Measurements from ENCODE around the gene CSAG2. TPM values are rescaled to one million over a fixed set of nuclear protein-coding genes. Genes with fewer than 3 reads are reported as not detected.
"Not testable (repeated sequence)": the region's sequence is repeated elsewhere in the genome, so short reads cannot be mapped to it uniquely, and the experiment has no call there.

Gene CSAG2, protein sequence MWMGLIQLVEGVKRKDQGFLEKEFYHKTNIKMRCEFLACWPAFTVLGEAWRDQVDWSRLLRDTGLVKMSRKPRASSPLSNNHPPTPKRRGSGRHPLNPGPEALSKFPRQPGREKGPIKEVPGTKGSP
- not detected for polyA plus RNA-seq (2013, experiment 1 of 2; ENCODE audit: insufficient read length)
- not detected for polyA plus RNA-seq (2013, experiment 2 of 2; ENCODE audit: insufficient read length)

DNA sequence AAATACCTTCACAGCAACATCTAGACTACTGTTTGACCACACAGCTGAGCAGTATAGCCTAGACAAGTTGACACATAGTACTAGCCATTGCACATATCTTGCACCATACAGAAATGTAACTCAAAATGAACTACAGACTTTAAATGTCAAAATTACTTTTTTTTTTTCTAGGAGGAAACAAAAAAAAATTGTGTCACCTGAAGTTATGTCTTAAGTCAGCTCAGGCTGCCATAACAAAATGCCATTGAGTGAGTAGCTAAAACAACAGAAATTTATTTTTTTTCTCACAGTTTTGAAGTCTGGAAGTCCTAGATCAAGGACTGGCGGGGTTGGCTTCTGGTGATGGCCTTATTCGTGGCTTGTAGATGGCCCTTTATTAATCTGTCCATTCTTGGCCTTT lies at the start of gene CSAG2:
Gene CSAG2, minus strand, starts transcription at position 101 of the 400 bp plus-strand sequence. CDS start 161 bp downstream, outside the sequence.
- not testable (repeated sequence) for DNase-seq

DNA sequence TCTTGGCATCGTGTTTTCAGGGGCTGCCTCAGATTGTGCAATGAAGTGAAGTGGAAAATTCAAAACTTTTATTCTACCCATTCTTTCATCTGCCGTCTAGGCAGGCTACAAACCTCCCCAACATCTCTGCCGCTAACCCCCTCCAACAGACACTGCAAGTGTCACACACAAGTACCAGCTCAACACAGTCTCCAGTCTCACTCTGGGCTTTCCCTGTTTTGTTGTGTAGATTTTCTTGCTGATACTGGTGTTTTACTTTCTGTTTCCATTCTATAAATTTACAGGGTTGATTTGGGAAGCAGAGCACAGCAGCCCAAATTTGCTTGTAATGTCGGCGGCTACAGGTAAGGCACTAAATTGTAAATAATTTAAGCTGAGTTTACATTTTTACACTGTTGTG lies 45.8 kb upstream of the CSAG2 start:
- DNase-seq, result not testable (repeated sequence)

DNA sequence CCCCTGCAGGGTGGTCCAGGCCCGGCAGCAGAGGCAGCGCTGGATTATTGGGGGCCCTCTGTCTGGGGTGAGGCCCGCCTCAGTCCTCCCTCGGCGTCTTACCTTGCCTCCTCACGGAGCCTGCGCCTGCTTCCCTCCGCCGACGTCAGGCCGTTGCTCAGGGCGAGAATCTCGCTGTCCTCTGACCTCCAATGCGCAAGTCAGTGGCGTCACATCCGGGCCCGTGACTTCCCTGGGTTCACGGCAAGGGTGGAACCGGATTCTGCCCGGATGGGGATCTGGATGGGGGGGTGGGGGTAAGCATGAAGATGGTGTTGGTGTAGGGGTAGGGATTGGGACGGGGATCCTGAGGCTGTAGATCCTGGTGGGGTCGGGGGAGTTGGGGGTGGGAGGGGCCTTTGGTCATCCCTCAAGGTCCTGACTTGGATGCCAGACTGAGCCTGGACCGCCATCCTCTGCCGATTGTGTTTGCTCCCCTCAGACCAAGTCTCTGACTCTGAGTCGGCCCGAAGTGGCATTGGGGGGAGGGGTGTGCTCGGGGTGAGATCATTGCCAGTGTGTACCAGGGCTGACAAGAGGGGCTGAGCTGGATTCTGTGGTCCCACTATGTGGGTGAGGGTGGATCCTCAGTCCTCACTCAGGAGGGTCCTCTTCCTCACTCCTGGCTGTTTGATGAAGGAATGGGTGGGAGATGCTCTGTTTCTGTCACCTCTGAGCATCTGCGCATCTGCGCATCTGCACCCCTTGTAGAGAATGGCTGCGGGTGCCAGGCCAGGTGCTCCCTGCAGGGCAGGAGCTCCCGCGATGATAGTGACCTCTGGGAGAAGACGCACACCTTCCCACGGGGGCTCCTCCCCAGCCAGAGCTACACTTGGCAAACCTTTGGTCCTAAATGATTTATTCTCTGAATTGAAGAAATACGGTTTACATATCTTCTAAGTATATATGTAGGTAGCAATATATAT lies 44.9 kb upstream of the CSAG2 start, which contains the start of gene MAGEA2:
Gene MAGEA2, minus strand, starts transcription at position 157 of the 965 bp plus-strand sequence. CDS start 2,479 bp downstream, outside the sequence.
- not testable (repeated sequence) for DNase-seq

DNA sequence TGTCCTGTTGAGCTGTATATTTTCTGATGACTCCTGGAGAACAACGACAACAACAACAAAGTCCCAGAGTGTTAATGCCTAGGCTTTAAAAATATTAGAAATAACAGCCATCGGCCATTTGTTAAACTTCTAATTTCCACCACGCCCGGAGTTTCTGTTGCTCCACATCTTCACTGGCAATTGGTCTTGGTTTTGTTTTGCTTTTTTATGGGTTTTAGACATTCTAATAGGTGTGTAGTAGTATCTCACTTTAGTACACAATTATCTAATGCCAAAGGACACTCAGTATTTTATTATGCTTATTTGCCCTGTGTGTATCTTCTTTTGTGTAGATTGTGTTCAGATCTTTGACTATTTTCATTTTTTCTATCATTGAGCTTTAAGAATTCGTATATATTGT lies 29.5 kb upstream of the CSAG2 start:
- no peak for DNase-seq

DNA sequence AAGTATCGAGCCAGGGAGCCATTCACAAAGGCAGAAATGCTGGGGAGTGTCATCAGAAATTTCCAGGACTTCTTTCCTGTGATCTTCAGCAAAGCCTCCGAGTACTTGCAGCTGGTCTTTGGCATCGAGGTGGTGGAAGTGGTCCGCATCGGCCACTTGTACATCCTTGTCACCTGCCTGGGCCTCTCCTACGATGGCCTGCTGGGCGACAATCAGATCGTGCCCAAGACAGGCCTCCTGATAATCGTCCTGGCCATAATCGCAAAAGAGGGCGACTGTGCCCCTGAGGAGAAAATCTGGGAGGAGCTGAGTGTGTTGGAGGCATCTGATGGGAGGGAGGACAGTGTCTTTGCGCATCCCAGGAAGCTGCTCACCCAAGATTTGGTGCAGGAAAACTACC lies 27.5 kb upstream of the CSAG2 start:
- not testable (repeated sequence) for DNase-seq

DNA sequence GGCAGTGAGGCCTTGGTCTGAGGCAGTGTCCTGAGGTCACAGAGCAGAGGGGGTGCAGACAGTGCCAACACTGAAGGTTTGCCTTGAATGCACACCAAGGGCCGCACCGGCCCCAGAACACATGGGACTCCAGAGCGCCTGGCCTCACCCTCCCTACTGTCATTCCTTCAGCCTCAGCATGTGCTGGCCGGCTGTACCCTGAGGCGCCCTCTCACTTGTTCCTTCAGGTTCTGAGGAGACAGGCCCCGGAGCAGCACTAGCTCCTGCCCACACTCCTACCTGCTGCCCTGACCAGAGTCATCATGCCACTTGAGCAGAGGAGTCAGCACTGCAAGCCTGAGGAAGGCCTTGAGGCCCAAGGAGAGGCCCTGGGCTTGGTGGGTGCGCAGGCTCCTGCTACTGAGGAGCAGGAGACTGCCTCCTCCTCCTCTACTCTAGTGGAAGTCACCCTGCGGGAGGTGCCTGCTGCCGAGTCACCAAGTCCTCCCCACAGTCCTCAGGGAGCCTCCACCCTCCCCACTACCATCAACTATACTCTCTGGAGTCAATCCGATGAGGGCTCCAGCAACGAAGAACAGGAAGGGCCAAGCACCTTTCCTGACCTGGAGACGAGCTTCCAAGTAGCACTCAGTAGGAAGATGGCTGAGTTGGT lies 26.9 kb upstream of the CSAG2 start:
- no peak for DNase-seq

DNA sequence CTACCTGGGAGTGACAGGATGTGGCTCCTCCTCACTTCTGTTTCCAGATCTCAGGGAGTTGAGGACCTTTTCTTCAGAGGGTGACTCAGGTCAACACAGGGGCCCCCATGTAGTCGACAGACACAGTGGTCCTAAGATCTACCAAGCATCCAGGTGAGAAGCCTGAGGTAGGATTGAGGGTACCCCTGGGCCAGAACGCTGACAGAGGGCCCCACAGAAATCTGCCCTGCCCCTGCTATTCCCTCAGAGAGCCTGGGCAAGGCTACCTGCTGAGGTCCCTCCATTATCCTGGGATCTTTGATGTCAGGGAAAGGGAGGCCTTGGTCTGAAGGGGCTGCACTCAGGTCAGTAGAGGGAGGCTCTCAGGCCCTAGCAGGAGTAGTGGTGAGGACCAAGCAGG lies 26.0 kb upstream of the CSAG2 start:
- no peak for DNase-seq

DNA sequence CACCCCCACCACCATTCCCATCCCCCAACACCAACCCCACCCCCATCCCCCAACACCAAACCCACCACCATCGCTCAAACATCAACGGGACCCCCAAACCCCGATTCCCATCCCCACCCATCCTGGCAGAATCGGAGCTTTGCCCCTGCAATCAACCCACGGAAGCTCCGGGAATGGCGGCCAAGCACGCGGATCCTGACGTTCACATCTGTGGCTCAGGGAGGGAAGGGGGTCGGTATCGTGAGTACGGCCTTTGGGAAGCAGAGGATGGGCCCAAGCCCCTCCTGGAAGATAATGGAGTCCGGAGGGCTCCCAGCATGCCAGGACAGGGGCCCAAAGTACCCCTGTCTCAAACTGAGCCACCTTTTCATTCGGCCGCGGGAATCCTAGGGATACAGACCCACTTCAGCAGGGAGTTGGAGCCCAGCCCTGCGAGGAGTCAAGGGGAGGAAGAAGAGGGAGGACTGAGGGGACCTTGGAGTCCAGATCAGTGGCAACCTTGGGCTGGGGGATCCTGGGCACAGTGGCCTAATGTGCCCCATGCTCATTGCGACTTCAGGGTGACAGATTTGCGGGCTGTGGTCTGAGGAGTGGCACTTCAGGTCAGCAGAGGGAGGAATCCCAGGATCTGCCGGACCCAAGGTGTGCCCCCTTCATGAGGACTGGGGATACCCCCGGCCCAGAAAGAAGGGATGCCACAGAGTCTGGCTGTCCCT lies 25.2 kb upstream of the CSAG2 start:
- DNase-seq, result not testable (repeated sequence)

DNA sequence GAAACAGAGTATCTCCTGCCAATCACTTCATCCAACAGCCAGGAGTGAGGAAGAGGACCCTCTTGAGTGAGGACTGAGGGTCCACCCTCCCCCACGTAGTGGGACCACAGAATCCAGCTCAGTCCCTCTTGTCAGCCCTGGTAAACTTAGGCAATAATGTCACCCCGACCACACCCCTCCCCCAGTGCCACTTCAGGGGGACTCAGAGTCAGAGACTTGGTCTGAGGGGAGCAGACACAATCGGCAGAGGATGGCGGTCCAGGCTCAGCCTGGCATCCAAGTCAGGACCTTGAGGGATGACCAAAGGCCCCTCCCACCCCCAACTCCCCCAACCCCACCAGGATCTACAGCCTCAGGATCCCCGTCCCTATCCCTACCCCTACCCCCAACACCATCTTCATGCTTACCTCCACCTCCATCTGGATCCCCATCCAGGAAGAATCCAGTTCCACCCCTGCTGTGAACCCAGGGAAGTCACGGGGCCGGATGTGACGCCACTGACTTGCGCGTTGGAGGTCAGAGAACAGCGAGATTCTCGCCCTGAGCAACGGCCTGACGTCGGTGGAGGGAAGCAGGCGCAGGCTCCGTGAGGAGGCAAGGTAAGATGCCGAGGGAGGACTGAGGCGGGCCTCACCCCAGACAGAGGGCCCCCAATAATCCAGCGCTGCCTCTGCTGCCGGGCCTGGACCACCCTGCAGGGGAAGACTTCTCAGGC lies 24.3 kb upstream of the CSAG2 start, which contains the start of the genes CSAG1 and MAGEA12:
Gene CSAG1, minus strand, starts transcription at position 461 of the 715 bp plus-strand sequence. CDS start 1,261 bp downstream, outside the sequence.
Gene MAGEA12, plus strand, starts transcription at position 497 of the 715 bp plus-strand sequence. CDS start 2,405 bp downstream, outside the sequence.
- no peak for DNase-seq

DNA sequence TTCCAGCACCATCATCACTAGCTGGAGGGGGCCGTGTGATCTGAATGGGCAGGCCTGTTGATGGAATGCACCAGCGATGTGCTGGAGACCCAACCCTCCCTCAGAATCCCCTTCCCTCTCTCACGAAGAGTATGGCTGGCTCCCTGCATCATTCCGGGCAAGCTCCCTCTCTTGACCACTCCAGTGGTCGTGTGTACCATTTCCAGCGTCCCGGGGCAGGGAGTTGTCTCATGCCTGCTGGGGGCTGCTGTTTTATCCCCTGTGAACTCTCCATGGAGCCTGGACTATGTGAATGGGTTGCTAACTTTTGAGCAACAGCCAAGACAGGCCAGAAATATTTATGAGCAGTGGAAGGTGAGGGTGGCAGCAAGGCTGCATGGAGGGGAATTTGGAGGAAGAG lies 16.3 kb upstream of the CSAG2 start:
- no peak for DNase-seq

DNA sequence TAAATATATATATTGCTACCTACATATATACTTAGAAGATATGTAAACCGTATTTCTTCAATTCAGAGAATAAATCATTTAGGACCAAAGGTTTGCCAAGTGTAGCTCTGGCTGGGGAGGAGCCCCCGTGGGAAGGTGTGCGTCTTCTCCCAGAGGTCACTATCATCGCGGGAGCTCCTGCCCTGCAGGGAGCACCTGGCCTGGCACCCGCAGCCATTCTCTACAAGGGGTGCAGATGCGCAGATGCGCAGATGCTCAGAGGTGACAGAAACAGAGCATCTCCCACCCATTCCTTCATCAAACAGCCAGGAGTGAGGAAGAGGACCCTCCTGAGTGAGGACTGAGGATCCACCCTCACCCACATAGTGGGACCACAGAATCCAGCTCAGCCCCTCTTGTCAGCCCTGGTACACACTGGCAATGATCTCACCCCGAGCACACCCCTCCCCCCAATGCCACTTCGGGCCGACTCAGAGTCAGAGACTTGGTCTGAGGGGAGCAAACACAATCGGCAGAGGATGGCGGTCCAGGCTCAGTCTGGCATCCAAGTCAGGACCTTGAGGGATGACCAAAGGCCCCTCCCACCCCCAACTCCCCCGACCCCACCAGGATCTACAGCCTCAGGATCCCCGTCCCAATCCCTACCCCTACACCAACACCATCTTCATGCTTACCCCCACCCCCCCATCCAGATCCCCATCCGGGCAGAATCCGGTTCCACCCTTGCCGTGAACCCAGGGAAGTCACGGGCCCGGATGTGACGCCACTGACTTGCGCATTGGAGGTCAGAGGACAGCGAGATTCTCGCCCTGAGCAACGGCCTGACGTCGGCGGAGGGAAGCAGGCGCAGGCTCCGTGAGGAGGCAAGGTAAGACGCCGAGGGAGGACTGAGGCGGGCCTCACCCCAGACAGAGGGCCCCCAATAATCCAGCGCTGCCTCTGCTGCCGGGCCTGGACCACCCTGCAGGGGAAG lies 5.0 kb upstream of the CSAG2 start, which contains the start of gene MAGEA2B:
Gene MAGEA2B, plus strand, starts transcription at position 814 of the 973 bp plus-strand sequence. CDS start 2,479 bp downstream, outside the sequence.
- not testable (repeated sequence) for DNase-seq

DNA sequence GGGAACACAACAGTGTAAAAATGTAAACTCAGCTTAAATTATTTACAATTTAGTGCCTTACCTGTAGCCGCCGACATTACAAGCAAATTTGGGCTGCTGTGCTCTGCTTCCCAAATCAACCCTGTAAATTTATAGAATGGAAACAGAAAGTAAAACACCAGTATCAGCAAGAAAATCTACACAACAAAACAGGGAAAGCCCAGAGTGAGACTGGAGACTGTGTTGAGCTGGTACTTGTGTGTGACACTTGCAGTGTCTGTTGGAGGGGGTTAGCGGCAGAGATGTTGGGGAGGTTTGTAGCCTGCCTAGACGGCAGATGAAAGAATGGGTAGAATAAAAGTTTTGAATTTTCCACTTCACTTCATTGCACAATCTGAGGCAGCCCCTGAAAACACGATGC lies 4.1 kb upstream of the CSAG2 start:
- DNase-seq, result not testable (repeated sequence)

DNA sequence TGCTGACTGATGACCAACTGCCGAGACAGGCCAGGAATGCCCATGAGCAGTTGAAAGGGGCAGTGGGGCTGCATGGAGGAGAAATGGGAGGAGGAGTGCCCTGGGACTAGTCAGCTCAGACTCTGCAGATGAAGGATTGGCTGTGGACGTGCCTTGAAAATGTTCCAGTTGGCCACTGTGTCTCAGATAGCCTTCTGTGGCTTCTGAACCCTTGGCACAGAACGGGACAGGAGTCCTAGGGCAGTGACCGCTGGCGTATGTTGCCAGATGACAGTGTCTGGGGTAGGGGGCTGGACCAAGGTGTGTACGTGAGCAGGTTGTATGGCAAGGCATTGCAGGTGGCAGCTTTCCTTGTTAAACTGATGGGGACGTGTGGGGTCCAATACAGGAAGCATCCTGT lies 2.6 kb downstream of the CSAG2 start:
- DNase-seq, result not testable (repeated sequence)

DNA sequence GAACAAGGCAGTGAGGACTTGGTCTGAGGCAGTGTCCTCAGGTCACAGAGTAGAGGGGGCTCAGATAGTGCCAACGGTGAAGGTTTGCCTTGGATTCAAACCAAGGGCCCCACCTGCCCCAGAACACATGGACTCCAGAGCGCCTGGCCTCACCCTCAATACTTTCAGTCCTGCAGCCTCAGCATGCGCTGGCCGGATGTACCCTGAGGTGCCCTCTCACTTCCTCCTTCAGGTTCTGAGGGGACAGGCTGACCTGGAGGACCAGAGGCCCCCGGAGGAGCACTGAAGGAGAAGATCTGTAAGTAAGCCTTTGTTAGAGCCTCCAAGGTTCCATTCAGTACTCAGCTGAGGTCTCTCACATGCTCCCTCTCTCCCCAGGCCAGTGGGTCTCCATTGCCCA lies 8.7 kb downstream of the CSAG2 start:
- DNase-seq, result not testable (repeated sequence)

DNA sequence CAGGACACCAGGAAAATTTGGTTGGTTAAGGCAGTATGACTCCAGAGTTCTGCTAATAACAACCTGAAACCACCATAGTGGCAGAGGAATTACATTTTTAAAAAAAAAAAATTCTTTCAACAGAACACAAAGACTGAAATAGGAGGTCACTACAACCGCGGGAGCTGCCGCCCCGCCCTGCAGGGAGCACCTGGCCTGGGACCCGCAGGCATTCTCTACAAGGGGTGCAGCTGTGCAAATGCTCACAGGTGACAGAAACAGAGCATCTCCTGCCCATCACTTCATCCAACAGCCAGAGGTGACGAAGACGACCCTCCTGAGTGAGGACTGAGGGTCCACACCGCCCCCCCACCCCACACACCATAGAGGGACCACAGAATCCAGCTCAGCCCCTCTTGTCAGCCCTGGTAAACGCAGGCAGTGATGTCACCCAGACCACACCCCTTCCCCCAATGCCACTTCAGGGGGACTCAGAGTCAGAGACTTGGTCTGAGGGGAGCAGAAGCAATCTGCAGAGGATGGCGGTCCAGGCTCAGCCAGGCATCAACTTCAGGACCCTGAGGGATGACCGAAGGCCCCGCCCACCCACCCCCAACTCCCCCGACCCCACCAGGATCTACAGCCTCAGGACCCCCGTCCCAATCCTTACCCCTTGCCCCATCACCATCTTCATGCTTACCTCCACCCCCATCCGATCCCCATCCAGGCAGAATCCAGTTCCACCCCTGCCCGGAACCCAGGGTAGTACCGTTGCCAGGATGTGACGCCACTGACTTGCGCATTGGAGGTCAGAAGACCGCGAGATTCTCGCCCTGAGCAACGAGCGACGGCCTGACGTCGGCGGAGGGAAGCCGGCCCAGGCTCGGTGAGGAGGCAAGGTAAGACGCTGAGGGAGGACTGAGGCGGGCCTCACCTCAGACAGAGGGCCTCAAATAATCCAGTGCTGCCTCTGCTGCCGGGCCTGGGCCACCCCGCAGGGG lies 10.8 kb downstream of the CSAG2 start, which contains the start of gene MAGEA3:
Gene MAGEA3, plus strand, starts transcription at position 843 of the 980 bp plus-strand sequence. CDS start 2,039 bp downstream, outside the sequence.
- DNase-seq, result not testable (repeated sequence)

DNA sequence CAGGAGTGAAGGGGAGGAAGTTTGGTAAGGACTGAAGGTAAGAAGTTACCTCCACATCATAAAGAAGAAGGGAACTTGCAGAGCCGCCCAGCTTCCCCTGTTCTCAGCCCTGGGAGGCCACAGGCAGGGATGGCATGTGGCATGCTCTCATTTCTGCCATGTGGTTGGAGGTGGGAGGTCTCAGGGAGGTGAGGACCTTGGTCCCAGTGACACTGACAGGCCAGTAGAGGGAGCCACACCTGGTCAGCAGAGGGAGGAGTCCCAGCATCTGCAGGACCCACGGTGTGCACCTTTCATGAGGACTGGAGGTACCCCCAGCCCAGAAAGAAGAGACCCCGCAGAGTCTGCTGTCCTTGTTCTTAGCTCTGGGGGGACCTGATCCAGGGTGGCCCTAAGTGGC lies 28.1 kb downstream of the CSAG2 start:
- DNase-seq, result not testable (repeated sequence)

DNA sequence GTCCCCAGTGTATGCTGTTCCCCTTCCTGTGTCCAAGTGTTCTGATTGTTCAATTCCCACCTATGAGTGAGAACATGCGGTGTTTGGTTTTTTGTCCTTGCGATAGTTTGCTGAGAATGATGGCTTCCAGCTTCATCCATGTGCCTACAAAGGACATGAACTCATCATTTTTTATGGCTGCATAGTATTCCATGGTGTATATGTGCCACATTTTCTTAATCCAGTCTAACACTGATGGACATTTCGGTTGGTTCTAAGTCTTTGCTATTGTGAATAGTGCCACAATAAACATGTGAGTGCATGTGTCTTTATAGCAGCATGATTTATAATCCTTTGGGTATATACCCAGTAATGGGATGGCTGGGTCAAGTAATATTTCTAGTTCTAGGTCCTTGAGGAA lies 34.4 kb downstream of the CSAG2 start:
- DNase-seq, result not testable (repeated sequence)

DNA sequence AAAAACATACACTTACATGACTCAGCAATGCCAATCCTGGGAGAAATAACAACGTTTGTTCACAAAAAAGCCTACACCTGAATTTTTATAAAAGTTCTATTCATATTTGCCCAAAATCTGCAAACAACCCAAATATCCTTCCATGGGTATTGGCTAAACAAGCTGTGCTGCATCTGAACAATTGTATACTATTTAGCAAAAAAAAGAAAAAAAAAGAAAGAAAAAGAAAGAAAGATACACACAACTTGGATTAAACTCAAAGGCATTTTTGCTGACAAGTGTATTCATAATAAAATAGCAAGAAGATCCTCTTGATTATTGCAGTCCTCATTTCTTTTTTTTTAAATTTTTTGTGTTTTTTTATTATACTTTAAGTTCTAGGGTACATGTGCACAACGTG lies 34.9 kb downstream of the CSAG2 start:
- no peak for DNase-seq
